ENCODE results near the gene WDR70.

WDR70 gene

GRCh38 chr5:37714756-37715155 lies 335.6 kb downstream of the WDR70 start:
- DNase-seq (ENCODE audit: low read depth in 1 of 2, low spot score in 1 of 2), result no peak
- in situ Hi-C loops (cut with HindIII; ENCODE audit: low pct_unique_long_range_greater_than_20kb, low sequenced_read_pairs), result no loop called here
- TF ChIP-seq JUND (IDR thresholded peaks at IDR 0.05; ENCODE audit: low read depth), result no peak

- TF ChIP-seq JUND (IDR thresholded peaks at IDR 0.05; ENCODE audit: low read depth), result no peak
- DNase-seq (ENCODE audit: low read depth in 1 of 2, low spot score in 1 of 2), result no peak
- in situ Hi-C loops (cut with HindIII; ENCODE audit: low pct_unique_long_range_greater_than_20kb, low sequenced_read_pairs), result no loop called here
Measured at GRCh38 chr5:37715361-37715760, 336.2 kb downstream of the WDR70 start.

- in situ Hi-C loops (cut with HindIII; ENCODE audit: low pct_unique_long_range_greater_than_20kb, low sequenced_read_pairs), result no loop called here
- TF ChIP-seq JUND (IDR thresholded peaks at IDR 0.05; ENCODE audit: low read depth), result no peak
- no peak for DNase-seq (ENCODE audit: low read depth in 1 of 2, low spot score in 1 of 2)
Measured at GRCh38 chr5:37715992-37716391, 336.9 kb downstream of the WDR70 start.

- DNase-seq (ENCODE audit: low read depth in 1 of 2, low spot score in 1 of 2), result no peak
- in situ Hi-C loops (cut with HindIII; ENCODE audit: low pct_unique_long_range_greater_than_20kb, low sequenced_read_pairs), result no loop called here
- no peak for TF ChIP-seq JUND (IDR thresholded peaks at IDR 0.05; ENCODE audit: low read depth)
Measured at GRCh38 chr5:37716405-37716804, 337.3 kb downstream of the WDR70 start.

- DNase-seq (ENCODE audit: low read depth in 1 of 2, low spot score in 1 of 2), result no peak
- TF ChIP-seq JUND (IDR thresholded peaks at IDR 0.05; ENCODE audit: low read depth), result no peak
- in situ Hi-C loops (cut with HindIII; ENCODE audit: low pct_unique_long_range_greater_than_20kb, low sequenced_read_pairs), result no loop called here
Measured at GRCh38 chr5:37717276-37717612, 338.1 kb downstream of the WDR70 start.

GRCh38 chr5:37717613-37718431 lies 338.7 kb downstream of the WDR70 start:
- in situ Hi-C loops (cut with HindIII; ENCODE audit: low pct_unique_long_range_greater_than_20kb, low sequenced_read_pairs), result no loop called here
- no peak for TF ChIP-seq JUND (IDR thresholded peaks at IDR 0.05; ENCODE audit: low read depth)
- peak; percentile 59 to 91 for DNase-seq (ENCODE audit: low read depth in 1 of 2, low spot score in 1 of 2)

- TF ChIP-seq JUND (IDR thresholded peaks at IDR 0.05; ENCODE audit: low read depth), result no peak
- no peak for DNase-seq (ENCODE audit: low read depth in 1 of 2, low spot score in 1 of 2)
- in situ Hi-C loops (cut with HindIII; ENCODE audit: low pct_unique_long_range_greater_than_20kb, low sequenced_read_pairs), result no loop called here
Measured at GRCh38 chr5:37720550-37720952, 341.4 kb downstream of the WDR70 start.

GRCh38 chr5:37721447-37721871 lies 342.3 kb downstream of the WDR70 start:
- DNase-seq (ENCODE audit: low read depth in 1 of 2, low spot score in 1 of 2), result no peak
- in situ Hi-C loops (cut with HindIII; ENCODE audit: low pct_unique_long_range_greater_than_20kb, low sequenced_read_pairs), result no loop called here
- no peak for TF ChIP-seq JUND (IDR thresholded peaks at IDR 0.05; ENCODE audit: low read depth)

GRCh38 chr5:37722236-37723161 lies 343.4 kb downstream of the WDR70 start:
- TF ChIP-seq JUND (IDR thresholded peaks at IDR 0.05; ENCODE audit: low read depth), result no peak
- in situ Hi-C loops (cut with HindIII; ENCODE audit: low pct_unique_long_range_greater_than_20kb, low sequenced_read_pairs), result no loop called here
- no peak for DNase-seq (ENCODE audit: low read depth in 1 of 2, low spot score in 1 of 2)

GRCh38 chr5:37723162-37723961 lies 344.2 kb downstream of the WDR70 start:
- TF ChIP-seq JUND (IDR thresholded peaks at IDR 0.05; ENCODE audit: low read depth), result no peak
- in situ Hi-C loops (cut with HindIII; ENCODE audit: low pct_unique_long_range_greater_than_20kb, low sequenced_read_pairs), result no loop called here
- DNase-seq (ENCODE audit: low read depth in 1 of 2, low spot score in 1 of 2), result peak in 1 of 2 experiments; percentile 20

- DNase-seq (ENCODE audit: low read depth in 1 of 2, low spot score in 1 of 2), result no peak
- in situ Hi-C loops (cut with HindIII; ENCODE audit: low pct_unique_long_range_greater_than_20kb, low sequenced_read_pairs), result no loop called here
- TF ChIP-seq JUND (IDR thresholded peaks at IDR 0.05; ENCODE audit: low read depth), result no peak
Measured at GRCh38 chr5:37724395-37725125, 345.4 kb downstream of the WDR70 start.

- no peak for DNase-seq (ENCODE audit: low read depth in 1 of 2, low spot score in 1 of 2)
- in situ Hi-C loops (cut with HindIII; ENCODE audit: low pct_unique_long_range_greater_than_20kb, low sequenced_read_pairs), result no loop called here
- no peak for TF ChIP-seq JUND (IDR thresholded peaks at IDR 0.05; ENCODE audit: low read depth)
Measured at GRCh38 chr5:37725185-37725584, 346.1 kb downstream of the WDR70 start.
